HG02571 (cell line): ENCODE measurements around the gene ACADS.
A peak's percentile ranks its signal among the peaks of the same experiment; 100 is the strongest.

Experiments
- ATAC-seq: cut with Tn5 transposase; IDR thresholded peaks from one replicate; pipeline ENCODE4 v1.9.1; 2021; ENCODE audit warnings: mild to moderate bottlenecking, moderate library complexity; ENCODE audit not compliant: unreplicated experiment

The ACADS gene, protein sequence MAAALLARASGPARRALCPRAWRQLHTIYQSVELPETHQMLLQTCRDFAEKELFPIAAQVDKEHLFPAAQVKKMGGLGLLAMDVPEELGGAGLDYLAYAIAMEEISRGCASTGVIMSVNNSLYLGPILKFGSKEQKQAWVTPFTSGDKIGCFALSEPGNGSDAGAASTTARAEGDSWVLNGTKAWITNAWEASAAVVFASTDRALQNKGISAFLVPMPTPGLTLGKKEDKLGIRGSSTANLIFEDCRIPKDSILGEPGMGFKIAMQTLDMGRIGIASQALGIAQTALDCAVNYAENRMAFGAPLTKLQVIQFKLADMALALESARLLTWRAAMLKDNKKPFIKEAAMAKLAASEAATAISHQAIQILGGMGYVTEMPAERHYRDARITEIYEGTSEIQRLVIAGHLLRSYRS

DNA sequence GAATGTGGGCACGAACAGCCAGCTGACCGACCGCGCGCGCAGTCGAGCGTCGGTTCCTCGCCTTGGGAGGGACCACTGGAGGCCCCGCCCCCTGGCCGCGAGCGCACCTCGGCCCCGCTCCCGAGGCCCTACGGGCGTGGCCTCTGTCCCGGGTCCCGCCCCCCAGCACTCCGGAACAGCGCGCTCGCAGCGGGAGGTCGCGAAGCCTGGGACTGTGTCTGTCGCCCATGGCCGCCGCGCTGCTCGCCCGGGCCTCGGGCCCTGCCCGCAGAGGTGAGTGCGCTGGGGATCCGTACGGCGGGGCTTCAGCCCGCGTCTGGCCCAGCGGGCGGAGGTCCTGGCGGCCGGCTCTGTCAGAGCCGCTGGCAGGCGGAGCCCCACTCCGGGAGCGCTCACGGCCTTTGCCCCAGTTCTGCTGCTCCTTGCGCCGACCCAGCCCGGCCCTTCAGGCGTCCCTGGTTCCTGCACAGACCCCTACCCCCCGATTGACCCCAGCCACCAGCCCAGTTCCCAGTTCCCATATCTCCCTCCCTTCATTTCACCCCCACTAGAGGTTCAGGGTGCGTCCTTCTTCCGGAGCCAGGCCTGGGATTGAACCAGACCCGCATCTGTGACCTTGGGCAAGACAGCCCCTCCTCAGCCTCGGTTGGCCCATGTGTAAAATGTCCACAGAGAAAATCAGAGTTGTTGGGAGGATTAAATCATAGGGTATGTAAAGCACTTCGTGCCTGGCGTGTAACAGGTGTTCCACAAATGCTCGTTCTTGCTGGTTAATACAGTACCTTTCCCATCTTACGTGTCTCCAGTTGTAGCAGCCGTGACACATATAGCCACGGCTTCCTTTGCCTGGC lies at the start of gene ACADS:
Gene ACADS, plus strand, starts transcription at position 168 of the 851 bp plus-strand sequence. Its CDS starts 60 bp downstream, at position 228.
- peak; percentile 91 for ATAC-seq

- ATAC-seq, result no peak
These were observed 47.7 kb upstream of the ACADS start for GRCh38 chr12:120677765-120678473.

DNA sequence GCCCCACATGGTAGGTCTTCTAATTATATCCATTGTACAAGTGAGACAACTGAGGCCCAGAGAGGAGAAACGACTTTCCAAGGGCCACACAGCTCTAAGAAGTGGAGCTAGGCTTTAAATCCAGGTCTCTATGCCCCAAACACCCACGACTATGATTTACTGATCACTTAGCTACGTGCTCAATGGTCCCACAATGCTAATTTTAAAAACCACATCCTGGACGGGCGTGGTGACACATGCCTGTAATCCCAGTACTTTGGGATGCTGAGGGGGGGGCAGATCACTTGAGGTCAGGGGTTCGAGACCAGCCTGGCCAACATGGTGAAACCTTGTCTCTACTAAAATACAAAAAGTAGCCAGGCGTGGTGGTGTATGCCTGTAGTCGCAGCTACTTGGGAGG lies 47.1 kb upstream of the ACADS start:
- no peak for ATAC-seq

- ATAC-seq, result no peak
These were observed 45.4 kb upstream of the ACADS start for GRCh38 chr12:120680165-120680738.

DNA sequence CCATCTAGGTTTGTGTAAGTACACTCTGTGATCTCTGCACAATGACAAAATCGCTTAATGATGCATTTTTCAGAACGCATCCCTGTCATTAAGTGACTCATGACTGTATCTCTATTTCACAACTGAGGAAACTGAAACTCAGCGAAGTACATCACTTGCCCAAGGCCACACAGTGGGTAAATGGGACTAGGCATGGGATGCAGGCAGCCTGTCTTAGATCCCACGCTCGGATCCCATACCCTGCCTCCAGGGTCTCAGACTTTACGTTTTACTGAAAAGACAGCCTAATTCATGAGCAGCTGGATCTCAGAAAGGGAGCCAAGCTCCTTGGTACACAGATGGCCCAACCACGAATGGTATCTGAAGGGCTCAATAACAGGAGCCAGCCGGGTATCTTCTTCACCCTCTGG lies 41.1 kb upstream of the ACADS start:
- ATAC-seq, result no peak

- no peak for ATAC-seq
These were observed 40.1 kb upstream of the ACADS start for GRCh38 chr12:120685522-120685921.

GRCh38 chr12:120686151-120686689 lies 39.4 kb upstream of the ACADS start:
- peak; percentile 75 for ATAC-seq

DNA sequence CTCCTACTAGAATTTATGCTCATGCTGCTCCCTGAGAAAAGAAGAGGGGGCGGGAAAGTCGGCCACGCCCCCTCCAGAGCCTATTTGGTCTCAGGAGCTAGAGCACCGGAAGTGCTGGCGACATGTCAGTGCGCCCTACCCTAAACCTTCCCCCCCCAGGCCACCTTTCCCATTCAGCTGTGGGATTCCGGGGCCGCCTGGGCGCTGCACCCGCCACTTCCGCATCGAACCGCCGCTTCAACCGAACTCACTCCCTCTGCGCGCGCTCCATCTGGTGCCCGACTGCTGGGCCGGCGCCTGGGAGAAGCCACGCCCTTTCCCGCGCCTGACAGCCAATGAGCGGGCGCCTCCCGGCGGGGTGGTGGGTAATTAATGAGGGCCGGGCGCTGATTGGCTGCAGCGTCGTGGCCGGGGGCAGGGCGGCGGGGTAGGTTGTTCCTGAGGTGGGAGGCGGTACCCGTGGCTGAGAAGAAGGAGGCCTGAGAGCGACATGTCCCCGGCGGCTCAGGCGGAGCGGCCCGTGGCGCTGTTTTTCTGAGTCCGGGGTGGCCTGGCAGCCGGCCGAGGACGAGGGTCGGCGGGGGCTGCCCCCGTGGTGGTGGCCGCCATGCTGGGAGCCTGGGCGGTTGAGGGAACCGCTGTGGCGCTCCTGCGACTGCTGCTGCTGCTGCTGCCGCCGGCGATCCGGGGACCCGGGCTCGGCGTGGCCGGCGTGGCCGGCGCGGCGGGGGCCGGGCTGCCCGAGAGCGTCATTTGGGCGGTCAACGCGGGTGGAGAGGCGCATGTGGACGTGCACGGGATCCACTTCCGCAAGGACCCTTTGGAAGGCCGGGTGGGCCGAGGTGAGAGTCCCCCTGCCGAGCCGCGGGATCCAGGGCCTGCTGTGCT lies 38.7 kb upstream of the ACADS start, which contains the start of gene MLEC:
Gene MLEC, plus strand, starts transcription at position 460 of the 888 bp plus-strand sequence. Its CDS starts 148 bp downstream, at position 608.
- ATAC-seq, result peak; percentile 68

GRCh38 chr12:120687578-120688289 lies 37.9 kb upstream of the ACADS start:
- no peak for ATAC-seq

- no peak for ATAC-seq
These were observed 37.0 kb upstream of the ACADS start for GRCh38 chr12:120688527-120689071.

DNA sequence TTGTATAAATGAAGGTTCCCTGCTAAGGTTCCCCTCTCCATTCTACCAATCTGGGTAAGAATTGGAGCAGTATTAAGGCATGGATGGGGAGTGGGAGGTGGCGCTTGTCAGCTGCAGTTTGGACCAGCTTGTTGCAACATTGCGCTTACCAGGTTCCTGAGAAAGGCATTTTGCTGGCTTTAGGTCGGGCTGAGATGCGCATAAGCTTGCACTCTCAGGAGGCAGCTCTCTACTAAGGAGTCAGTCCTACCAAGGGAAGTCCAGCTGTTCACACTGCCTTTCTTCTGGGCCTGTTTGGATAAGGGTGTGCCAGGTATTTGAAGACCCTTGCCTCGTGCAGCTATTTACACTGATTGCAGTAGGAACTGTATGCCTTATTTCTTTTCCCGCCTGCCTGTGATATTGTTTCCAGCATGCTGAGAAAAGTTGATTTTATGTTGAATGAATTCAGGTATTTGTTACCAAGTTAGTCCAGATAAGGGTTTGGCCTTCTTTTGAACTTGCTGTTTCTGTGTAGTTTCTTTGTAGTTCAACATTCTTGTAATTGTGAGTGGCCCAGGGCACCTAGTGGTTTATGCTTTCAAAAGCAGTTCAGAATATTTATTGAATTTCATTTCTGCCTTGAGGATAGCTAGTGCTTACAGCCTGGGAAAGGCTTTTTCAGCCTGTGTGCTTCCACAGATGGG lies 36.1 kb upstream of the ACADS start:
- ATAC-seq, result no peak

GRCh38 chr12:120690083-120690450 lies 35.6 kb upstream of the ACADS start:
- no peak for ATAC-seq

GRCh38 chr12:120690978-120691377 lies 34.6 kb upstream of the ACADS start:
- no peak for ATAC-seq

DNA sequence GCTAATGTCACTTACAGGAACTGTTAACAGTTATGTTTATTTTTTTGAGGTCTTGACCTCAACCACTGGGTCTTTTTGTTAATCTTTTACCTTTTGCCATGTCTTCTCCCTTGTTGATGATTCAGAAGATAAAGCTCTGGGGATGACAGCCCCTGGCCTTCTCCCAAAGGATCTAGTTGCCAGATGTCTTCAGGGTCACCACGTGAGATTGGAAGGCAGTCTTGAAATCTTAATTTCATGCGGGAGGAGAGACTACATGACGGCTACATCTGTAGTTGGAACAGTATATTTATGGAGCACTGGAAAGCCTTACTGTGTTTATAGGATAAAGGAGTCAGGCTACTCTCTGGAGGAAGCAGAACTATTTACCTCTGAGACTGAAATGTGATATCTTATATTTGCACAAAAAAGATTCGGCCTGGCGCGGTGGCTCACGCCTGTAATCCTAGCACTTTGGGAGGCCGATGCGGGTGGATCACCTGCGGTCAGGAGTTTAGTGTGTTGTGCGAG lies 33.0 kb upstream of the ACADS start:
- ATAC-seq, result no peak

DNA sequence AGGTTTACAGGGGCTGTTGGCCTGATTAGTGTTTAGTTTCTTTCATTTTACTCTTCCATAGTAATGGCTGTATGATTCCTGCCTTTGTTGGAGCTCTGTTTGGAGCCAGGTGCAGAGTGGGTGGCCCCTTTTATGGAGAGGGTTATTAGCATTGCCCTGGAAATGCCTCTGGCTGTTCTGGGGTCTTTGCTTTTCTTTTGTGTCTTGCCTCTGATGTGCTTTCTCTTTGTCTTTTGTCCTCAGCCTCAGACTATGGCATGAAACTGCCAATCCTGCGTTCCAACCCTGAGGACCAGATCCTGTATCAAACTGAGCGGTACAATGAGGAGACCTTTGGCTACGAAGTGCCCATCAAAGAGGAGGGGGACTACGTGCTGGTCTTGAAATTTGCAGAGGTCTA lies 31.8 kb upstream of the ACADS start:
- no peak for ATAC-seq

- no peak for ATAC-seq
These were observed 29.0 kb upstream of the ACADS start for GRCh38 chr12:120696626-120697025.

DNA sequence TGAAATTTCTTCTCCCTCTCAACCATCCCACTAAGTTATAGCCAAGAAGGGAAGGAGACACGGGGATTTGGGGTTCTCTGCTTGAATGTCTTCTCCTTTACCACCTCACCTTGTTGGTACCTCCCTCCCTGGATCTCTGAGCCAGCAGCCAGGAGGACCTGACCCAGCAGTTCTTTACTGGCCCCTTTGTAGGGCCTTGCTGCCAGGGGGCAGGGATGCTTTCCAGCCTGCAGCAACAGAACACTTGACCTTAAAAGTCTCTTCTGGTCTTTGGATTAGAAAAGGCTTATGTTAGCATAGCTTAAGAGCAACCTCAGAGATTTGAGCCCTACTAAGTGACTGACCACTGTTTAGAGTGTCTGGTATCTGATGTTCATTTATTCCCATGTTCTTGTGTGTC lies 28.3 kb upstream of the ACADS start:
- no peak for ATAC-seq

- no peak for ATAC-seq
These were observed 27.0 kb upstream of the ACADS start for GRCh38 chr12:120698665-120699064.
